ENCODE data around the gene ROBO1. TPM values are rescaled to one million over a fixed set of nuclear protein-coding genes. Genes with fewer than 3 reads are reported as not detected.

The ROBO1 gene
- total and polyA plus RNA-seq, 2 of the 8 experiments (the other 6 are each of a cell fraction or from before 2014, with no cell fraction given), result 51.4 to 91.0 TPM

- TF ChIP-seq CHD7 (IDR thresholded peaks at IDR 0.05; ENCODE audit: insufficient replicate concordance, low read length) (no peak), TBP (IDR thresholded peaks at IDR 0.05; ENCODE audit: low read depth, low read length) (no peak)
These were observed 862.1 kb downstream of the ROBO1 start (continued) for GRCh38 chr3:78905700-78906099.
